Testis (tissue), 2 donors: Measurements from ENCODE around the gene ZFYVE28.

Experiments
- CTCF ChIP-seq, 3 experiments: fragments of 450-650 bp in 2 of 3; fragments of 200-600 bp in 1 of 3; sonication (generic) in 1 of 3; IDR thresholded peaks; one replicate each; pipeline ENCODE4 v1.5.1; 2016 to 2019; ENCODE audit warnings: antibody characterized with exemption in 3 of 3, mild to moderate bottlenecking in 2 of 3, moderate library complexity in 1 of 3
- POLR2A ChIP-seq: fragments of 450-650 bp; IDR thresholded peaks from one replicate; pipeline ENCODE4 v1.6.1; 2017; ENCODE audit warnings: antibody characterized with exemption, mild to moderate bottlenecking, moderate library complexity

GRCh38 chr4:2356123-2357069 is 62.0 kb downstream of the ZFYVE28 start:
- TF ChIP-seq CTCF (IDR thresholded peaks at IDR 0.05) (no peak), POLR2A (no peak)
